ENCODE data around the gene NFKBIA.
"Not testable (repeated sequence)": the region's sequence is repeated elsewhere in the genome, so short reads cannot be mapped to it uniquely, and the experiment has no call there.

NFKBIA gene

DNA sequence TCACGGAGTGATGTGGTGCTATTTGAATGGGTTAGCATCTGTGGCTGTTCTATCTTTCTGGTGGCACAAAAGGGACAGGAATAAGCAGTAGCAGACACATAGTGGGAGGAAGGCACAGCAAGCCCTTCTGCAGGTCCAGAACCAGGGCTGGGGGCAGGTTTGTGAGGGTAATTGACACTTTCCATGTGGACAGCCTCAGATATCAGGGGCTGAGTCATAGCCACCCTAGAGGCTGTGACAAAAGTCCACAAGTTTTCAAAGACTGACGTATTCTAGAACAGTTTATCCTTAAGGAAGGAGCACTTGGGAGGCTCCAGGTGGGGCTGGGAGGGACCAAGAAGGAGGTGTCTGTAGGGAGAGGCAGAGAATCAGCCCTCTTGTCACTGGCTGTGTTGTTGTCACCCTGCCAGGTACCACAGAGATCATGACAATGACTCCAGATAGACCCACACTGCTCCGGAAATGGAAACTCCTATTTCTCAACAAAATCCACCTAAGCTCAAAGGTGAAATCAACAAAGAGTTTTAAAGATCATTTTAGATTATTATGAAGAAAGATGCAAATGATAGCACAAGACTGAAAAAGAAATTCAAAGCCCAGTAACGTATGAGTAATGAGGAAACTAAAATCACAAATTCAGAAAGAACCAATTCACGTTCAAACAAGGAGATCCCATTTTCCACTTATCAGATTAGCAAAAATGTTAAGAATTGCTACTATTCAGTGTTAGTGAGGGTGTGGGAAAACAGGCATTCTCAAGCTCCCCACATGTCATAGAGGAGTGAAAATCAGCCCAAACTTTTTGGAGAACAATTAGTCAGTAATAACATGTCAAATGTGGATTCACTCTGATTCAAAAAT lies 48.3 kb downstream of the NFKBIA start:
- no peaks in the 10 kb centered on the region for H3K27me3 ChIP-seq (ENCODE audit: control insufficient read depth, insufficient read depth, low read length)
- TF ChIP-seq, protein P1, sequence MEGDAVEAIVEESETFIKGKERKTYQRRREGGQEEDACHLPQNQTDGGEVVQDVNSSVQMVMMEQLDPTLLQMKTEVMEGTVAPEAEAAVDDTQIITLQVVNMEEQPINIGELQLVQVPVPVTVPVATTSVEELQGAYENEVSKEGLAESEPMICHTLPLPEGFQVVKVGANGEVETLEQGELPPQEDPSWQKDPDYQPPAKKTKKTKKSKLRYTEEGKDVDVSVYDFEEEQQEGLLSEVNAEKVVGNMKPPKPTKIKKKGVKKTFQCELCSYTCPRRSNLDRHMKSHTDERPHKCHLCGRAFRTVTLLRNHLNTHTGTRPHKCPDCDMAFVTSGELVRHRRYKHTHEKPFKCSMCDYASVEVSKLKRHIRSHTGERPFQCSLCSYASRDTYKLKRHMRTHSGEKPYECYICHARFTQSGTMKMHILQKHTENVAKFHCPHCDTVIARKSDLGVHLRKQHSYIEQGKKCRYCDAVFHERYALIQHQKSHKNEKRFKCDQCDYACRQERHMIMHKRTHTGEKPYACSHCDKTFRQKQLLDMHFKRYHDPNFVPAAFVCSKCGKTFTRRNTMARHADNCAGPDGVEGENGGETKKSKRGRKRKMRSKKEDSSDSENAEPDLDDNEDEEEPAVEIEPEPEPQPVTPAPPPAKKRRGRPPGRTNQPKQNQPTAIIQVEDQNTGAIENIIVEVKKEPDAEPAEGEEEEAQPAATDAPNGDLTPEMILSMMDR (IDR thresholded peaks at IDR 0.05) = no peak
- no peaks in the 10 kb centered on the region for H3K79me2 ChIP-seq
- H3K27ac ChIP-seq = peak overlapping the region; percentile 78
- H3K4me1 ChIP-seq = peaks cover 30% of the 10 kb centered on the region
- H3K4me3 ChIP-seq (ENCODE audit: low read depth, low read length) = no peak overlapping the region
- H3K9ac ChIP-seq = no peak overlapping the region
- H3K4me2 ChIP-seq (ENCODE audit: low read length) = peak overlapping the region; percentile 27
- no peaks in the 10 kb centered on the region for H3K9me3 ChIP-seq (ENCODE audit: control insufficient read depth, low read length)
- H3K36me3 ChIP-seq (ENCODE audit: control insufficient read depth, insufficient read depth, low read length) = no peaks in the 10 kb centered on the region
- H2AFZ ChIP-seq = peak overlapping the region; percentile 76

DNA sequence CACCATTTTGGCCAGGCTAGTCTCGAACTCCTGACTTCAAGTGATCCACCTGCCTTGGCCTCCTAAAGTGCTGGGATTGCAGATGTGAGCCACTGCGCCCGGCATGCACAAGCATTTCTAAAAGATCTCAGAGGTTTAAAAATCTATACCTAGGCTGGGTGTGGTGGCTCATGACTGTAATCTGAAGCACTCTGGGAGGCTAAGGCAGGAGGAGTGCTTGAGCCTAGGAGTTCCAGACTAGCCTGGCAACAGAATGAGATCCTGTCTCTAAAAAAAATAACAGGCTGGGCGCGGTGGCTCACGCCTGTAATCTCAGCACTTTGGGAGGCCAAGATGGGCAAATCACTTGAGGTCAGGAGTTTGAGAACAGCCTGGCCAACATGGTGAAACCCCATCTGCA lies 49.3 kb downstream of the NFKBIA start:
- peaks cover 30% of the 10 kb centered on the region for H3K4me1 ChIP-seq
- H3K27ac ChIP-seq; H3K9me3 ChIP-seq (ENCODE audit: control insufficient read depth, low read length): not testable (repeated sequence)

DNA sequence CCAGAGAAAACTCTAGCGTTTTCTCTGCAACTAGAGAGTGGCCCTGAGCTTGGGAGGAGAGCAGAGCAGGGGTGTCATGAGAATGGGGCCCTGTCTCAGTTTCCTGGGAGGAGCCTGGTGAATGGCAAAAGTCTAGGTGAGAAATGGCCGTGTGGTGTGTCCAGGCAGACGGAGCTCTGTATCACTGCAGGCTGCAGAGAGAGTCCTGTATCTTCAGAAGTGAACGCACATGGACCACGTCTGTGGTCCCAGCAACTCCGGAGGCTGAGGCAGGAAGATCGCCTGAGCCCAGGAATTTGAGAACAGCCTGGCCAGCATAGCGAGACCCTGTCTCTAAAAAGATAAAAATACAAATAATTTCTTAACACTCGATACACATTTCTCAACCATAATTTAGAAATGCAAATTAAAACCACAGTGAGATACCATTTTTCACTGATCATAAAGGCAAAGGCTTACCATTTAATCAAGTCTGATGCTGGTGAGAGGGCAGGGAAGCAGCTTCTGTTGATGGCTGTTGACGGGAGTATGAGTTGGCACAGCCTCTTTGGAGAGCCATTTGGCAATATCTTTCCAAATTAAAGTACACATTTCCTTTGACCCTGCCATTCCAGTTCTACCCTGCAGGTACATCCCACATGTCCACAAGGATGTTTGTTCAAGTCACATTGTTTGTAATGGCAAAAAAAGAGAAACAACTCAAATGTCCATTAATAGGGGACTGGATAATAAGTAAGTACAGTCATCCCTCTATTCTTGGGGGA lies 51.0 kb downstream of the NFKBIA start:
- no peaks in the 10 kb centered on the region for H3K79me2 ChIP-seq
- no peaks in the 10 kb centered on the region for H3K36me3 ChIP-seq (ENCODE audit: control insufficient read depth, insufficient read depth, low read length)
- H3K4me2 ChIP-seq (ENCODE audit: low read length) = no peak overlapping the region
- no peaks in the 10 kb centered on the region for H3K27me3 ChIP-seq (ENCODE audit: control insufficient read depth, insufficient read depth, low read length)
- H3K27ac ChIP-seq = peak overlapping the region; percentile 62
- peaks cover 30% of the 10 kb centered on the region for H3K4me1 ChIP-seq
- no peak overlapping the region for H3K9ac ChIP-seq
- no peaks in the 10 kb centered on the region for H3K9me3 ChIP-seq (ENCODE audit: control insufficient read depth, low read length)
- H2AFZ ChIP-seq = peak overlapping the region; percentile 88
- TF ChIP-seq, protein P1 (IDR thresholded peaks at IDR 0.05) = no peak
- H3K4me3 ChIP-seq (ENCODE audit: low read depth, low read length) = no peak overlapping the region

More for the DNA sequence above, 49.3 kb downstream of the NFKBIA start:
- H3K79me2 ChIP-seq; H3K9ac ChIP-seq; H3K4me2 ChIP-seq (ENCODE audit: low read length); H3K27me3 ChIP-seq (ENCODE audit: control insufficient read depth, insufficient read depth, low read length); H2AFZ ChIP-seq; H3K4me3 ChIP-seq (ENCODE audit: low read depth, low read length); H3K36me3 ChIP-seq (ENCODE audit: control insufficient read depth, insufficient read depth, low read length): not testable (repeated sequence)

DNA sequence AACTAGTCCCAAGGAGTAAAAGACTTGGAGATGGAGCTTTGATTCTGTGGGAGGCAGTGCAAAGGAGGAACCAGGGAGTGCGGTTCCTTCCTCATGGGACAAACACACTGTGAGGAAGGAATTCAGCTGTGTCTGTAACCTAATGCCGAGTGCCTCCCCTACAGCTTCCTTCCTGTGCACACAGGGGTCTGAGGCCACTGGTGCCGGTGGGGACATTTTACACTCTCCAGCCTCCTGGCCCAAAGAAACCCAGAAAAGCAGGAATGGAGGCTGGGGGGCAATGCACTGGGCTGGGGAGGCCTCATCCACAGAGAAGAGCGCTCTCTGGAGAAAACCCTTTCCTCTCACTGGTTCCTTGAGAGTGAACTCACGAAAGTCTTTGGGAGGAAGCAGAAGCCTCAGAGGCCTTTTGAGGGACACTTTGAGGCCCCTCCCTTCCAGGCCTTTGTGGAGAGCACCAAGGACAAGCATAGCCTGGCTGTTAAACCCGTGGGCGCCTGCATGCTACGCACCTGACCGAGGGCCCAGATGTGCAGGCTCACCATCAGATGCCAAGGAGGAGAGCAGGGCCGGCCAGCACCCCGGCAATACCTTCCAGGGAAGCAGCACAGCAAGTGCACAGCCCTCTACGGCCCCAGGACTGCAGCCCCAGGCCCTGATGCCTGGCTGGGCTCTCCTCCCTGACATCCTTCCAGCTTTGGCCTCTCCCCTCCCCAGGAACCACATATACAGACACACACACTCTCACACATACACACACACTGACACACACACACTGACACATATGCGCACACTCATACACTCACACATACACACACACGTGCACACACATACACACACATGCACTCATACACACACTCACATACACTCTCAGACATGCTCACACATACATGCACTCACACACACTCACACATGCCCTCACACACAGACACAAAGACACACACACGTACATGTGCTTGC lies 52.0 kb downstream of the NFKBIA start:
- Histone ChIP-seq H3K9me3 (ENCODE audit: control insufficient read depth, low read length) (no peaks in the 10 kb centered on the region), H3K79me2 (no peaks in the 10 kb centered on the region), H3K36me3 (ENCODE audit: control insufficient read depth, insufficient read depth, low read length) (no peaks in the 10 kb centered on the region), H3K27ac (peak overlapping the region; percentile 62), H3K27me3 (ENCODE audit: control insufficient read depth, insufficient read depth, low read length) (no peaks in the 10 kb centered on the region), H3K4me3 (ENCODE audit: low read depth, low read length) (no peak overlapping the region), H3K9ac (no peak overlapping the region), H2AFZ (peak overlapping the region; percentile 88), H3K4me2 (ENCODE audit: low read length) (no peak overlapping the region), H3K4me1 (peaks cover 31% of the 10 kb centered on the region)
- TF ChIP-seq, protein P1 (IDR thresholded peaks at IDR 0.05) = no peak
